ENCODE results near the gene SLC39A13.

Gene SLC39A13

GRCh38 chr11:47437746-47438418 lies 29.5 kb downstream of the SLC39A13 start:
- Mint-ChIP-seq H3K36me3 (ENCODE audit: low read depth) (no peaks in the 10 kb centered on the region), H3K4me3 (no peak overlapping the region), H3K27me3 (ENCODE audit: low read depth) (no peaks in the 10 kb centered on the region), H3K9me3 (no peaks in the 10 kb centered on the region), H3K4me1 (ENCODE audit: low read depth) (no peaks in the 10 kb centered on the region), H3K27ac (no peak overlapping the region)
- no peak for DNase-seq (ENCODE audit: low spot score)

GRCh38 chr11:47438721-47439120 lies 30.3 kb downstream of the SLC39A13 start:
- H3K27ac Mint-ChIP-seq: no peak overlapping the region
- H3K9me3 Mint-ChIP-seq: no peaks in the 10 kb centered on the region
- H3K27me3 Mint-ChIP-seq (ENCODE audit: low read depth): no peaks in the 10 kb centered on the region
- H3K36me3 Mint-ChIP-seq (ENCODE audit: low read depth): no peaks in the 10 kb centered on the region
- H3K4me1 Mint-ChIP-seq (ENCODE audit: low read depth): no peaks in the 10 kb centered on the region
- H3K4me3 Mint-ChIP-seq: no peak overlapping the region
- no peak for DNase-seq (ENCODE audit: low spot score)

GRCh38 chr11:47440054-47440476 lies 31.7 kb downstream of the SLC39A13 start:
- H3K27ac Mint-ChIP-seq: no peak overlapping the region
- no peak for DNase-seq (ENCODE audit: low spot score)
- no peaks in the 10 kb centered on the region for H3K36me3 Mint-ChIP-seq (ENCODE audit: low read depth)
- H3K4me3 Mint-ChIP-seq: no peak overlapping the region
- H3K9me3 Mint-ChIP-seq: no peaks in the 10 kb centered on the region
- no peaks in the 10 kb centered on the region for H3K27me3 Mint-ChIP-seq (ENCODE audit: low read depth)
- no peaks in the 10 kb centered on the region for H3K4me1 Mint-ChIP-seq (ENCODE audit: low read depth)

GRCh38 chr11:47441421-47441820 lies 33.0 kb downstream of the SLC39A13 start:
- no peaks in the 10 kb centered on the region for H3K9me3 Mint-ChIP-seq
- no peak overlapping the region for H3K27ac Mint-ChIP-seq
- H3K36me3 Mint-ChIP-seq (ENCODE audit: low read depth): no peaks in the 10 kb centered on the region
- no peaks in the 10 kb centered on the region for H3K27me3 Mint-ChIP-seq (ENCODE audit: low read depth)
- DNase-seq (ENCODE audit: low spot score): no peak
- H3K4me3 Mint-ChIP-seq: no peak overlapping the region
- H3K4me1 Mint-ChIP-seq (ENCODE audit: low read depth): no peaks in the 10 kb centered on the region

GRCh38 chr11:47442514-47442913 lies 34.1 kb downstream of the SLC39A13 start:
- H3K9me3 Mint-ChIP-seq: no peaks in the 10 kb centered on the region

GRCh38 chr11:47443028-47443700 lies 34.8 kb downstream of the SLC39A13 start:
- Mint-ChIP-seq H3K4me1 (ENCODE audit: low read depth) (no peaks in the 10 kb centered on the region), H3K27me3 (ENCODE audit: low read depth) (no peaks in the 10 kb centered on the region), H3K9me3 (no peaks in the 10 kb centered on the region), H3K4me3 (no peak overlapping the region), H3K36me3 (ENCODE audit: low read depth) (no peaks in the 10 kb centered on the region), H3K27ac (no peak overlapping the region)
- DNase-seq (ENCODE audit: low spot score): no peak

More at GRCh38 chr11:47442514-47442913, 34.1 kb downstream of the SLC39A13 start:
- Mint-ChIP-seq H3K27me3 (ENCODE audit: low read depth) (no peaks in the 10 kb centered on the region), H3K4me3 (no peak overlapping the region), H3K27ac (no peak overlapping the region), H3K36me3 (ENCODE audit: low read depth) (no peaks in the 10 kb centered on the region), H3K4me1 (ENCODE audit: low read depth) (no peaks in the 10 kb centered on the region)
- no peak for DNase-seq (ENCODE audit: low spot score)

GRCh38 chr11:47443817-47444216 lies 35.4 kb downstream of the SLC39A13 start:
- no peak for DNase-seq (ENCODE audit: low spot score)
- H3K4me3 Mint-ChIP-seq: no peak overlapping the region
- no peaks in the 10 kb centered on the region for H3K9me3 Mint-ChIP-seq
- H3K27me3 Mint-ChIP-seq (ENCODE audit: low read depth): no peaks in the 10 kb centered on the region
- no peak overlapping the region for H3K27ac Mint-ChIP-seq
- H3K36me3 Mint-ChIP-seq (ENCODE audit: low read depth): no peaks in the 10 kb centered on the region
- H3K4me1 Mint-ChIP-seq (ENCODE audit: low read depth): no peaks in the 10 kb centered on the region

- no peaks in the 10 kb centered on the region for H3K36me3 Mint-ChIP-seq (ENCODE audit: low read depth)
Measured at GRCh38 chr11:47445840-47446239, 37.5 kb downstream of the SLC39A13 start.

GRCh38 chr11:47446833-47447232 lies 38.4 kb downstream of the SLC39A13 start:
- H3K27me3 Mint-ChIP-seq (ENCODE audit: low read depth): no peaks in the 10 kb centered on the region
- H3K4me1 Mint-ChIP-seq (ENCODE audit: low read depth): no peaks in the 10 kb centered on the region
- H3K9me3 Mint-ChIP-seq: no peaks in the 10 kb centered on the region
- H3K36me3 Mint-ChIP-seq (ENCODE audit: low read depth): no peaks in the 10 kb centered on the region
- no peak for DNase-seq (ENCODE audit: low spot score)
- H3K27ac Mint-ChIP-seq: no peak overlapping the region
- H3K4me3 Mint-ChIP-seq: no peak overlapping the region

More at GRCh38 chr11:47445840-47446239, 37.5 kb downstream of the SLC39A13 start:
- Mint-ChIP-seq H3K4me1 (ENCODE audit: low read depth) (no peaks in the 10 kb centered on the region), H3K27me3 (ENCODE audit: low read depth) (no peaks in the 10 kb centered on the region), H3K4me3 (no peak overlapping the region), H3K27ac (no peak overlapping the region), H3K9me3 (no peaks in the 10 kb centered on the region)
- DNase-seq (ENCODE audit: low spot score): no peak

- DNase-seq (ENCODE audit: low spot score): no peak
- Mint-ChIP-seq H3K27me3 (ENCODE audit: low read depth) (no peaks in the 10 kb centered on the region), H3K36me3 (ENCODE audit: low read depth) (no peaks in the 10 kb centered on the region), H3K9me3 (no peaks in the 10 kb centered on the region), H3K4me3 (no peak overlapping the region), H3K4me1 (ENCODE audit: low read depth) (no peaks in the 10 kb centered on the region), H3K27ac (no peak overlapping the region)
Measured at GRCh38 chr11:47447906-47448305, 39.5 kb downstream of the SLC39A13 start.

- Mint-ChIP-seq H3K36me3 (ENCODE audit: low read depth) (no peaks in the 10 kb centered on the region), H3K4me1 (ENCODE audit: low read depth) (no peaks in the 10 kb centered on the region), H3K27ac (no peak within 1 kb of the TSS), H3K9me3 (no peaks in the 10 kb centered on the region), H3K27me3 (ENCODE audit: low read depth) (no peaks in the 10 kb centered on the region), H3K4me3 (no peak within 1 kb of the TSS)
- no peak for DNase-seq (ENCODE audit: low spot score)
Measured at GRCh38 chr11:47448566-47449427, 40.4 kb downstream of the SLC39A13 start, which contains the start of gene RAPSN. Gene RAPSN (minus strand): TSS chr11:47449136. CDS start chr11:47448964, 172 bp downstream.

GRCh38 chr11:47449541-47449940 lies 41.2 kb downstream of the SLC39A13 start:
- H3K36me3 Mint-ChIP-seq (ENCODE audit: low read depth): no peaks in the 10 kb centered on the region
- H3K27ac Mint-ChIP-seq: no peak overlapping the region
- H3K9me3 Mint-ChIP-seq: no peaks in the 10 kb centered on the region
- DNase-seq (ENCODE audit: low spot score): no peak
- no peaks in the 10 kb centered on the region for H3K27me3 Mint-ChIP-seq (ENCODE audit: low read depth)
- no peak overlapping the region for H3K4me3 Mint-ChIP-seq
- peaks cover 4% of the 10 kb centered on the region for H3K4me1 Mint-ChIP-seq (ENCODE audit: low read depth)

GRCh38 chr11:47451436-47451835 lies 43.0 kb downstream of the SLC39A13 start:
- Mint-ChIP-seq H3K27me3 (ENCODE audit: low read depth) (no peaks in the 10 kb centered on the region), H3K9me3 (no peaks in the 10 kb centered on the region), H3K4me1 (ENCODE audit: low read depth) (peaks cover 4% of the 10 kb centered on the region), H3K4me3 (no peak overlapping the region), H3K27ac (no peak overlapping the region), H3K36me3 (ENCODE audit: low read depth) (no peaks in the 10 kb centered on the region)
- no peak for DNase-seq (ENCODE audit: low spot score)

GRCh38 chr11:47451990-47452389 lies 43.6 kb downstream of the SLC39A13 start:
- no peaks in the 10 kb centered on the region for H3K36me3 Mint-ChIP-seq (ENCODE audit: low read depth)
- no peaks in the 10 kb centered on the region for H3K27me3 Mint-ChIP-seq (ENCODE audit: low read depth)
- H3K4me1 Mint-ChIP-seq (ENCODE audit: low read depth): peaks cover 4% of the 10 kb centered on the region
- DNase-seq (ENCODE audit: low spot score): no peak
- no peak overlapping the region for H3K27ac Mint-ChIP-seq
- no peaks in the 10 kb centered on the region for H3K9me3 Mint-ChIP-seq
- no peak overlapping the region for H3K4me3 Mint-ChIP-seq
